Medulla oblongata (tissue), 1 donor: ENCODE data around the gene BDP1.
A peak's percentile ranks its signal among the peaks of the same experiment; 100 is the strongest.
"Not testable (repeated sequence)": the region's sequence is repeated elsewhere in the genome, so short reads cannot be mapped to it uniquely, and the experiment has no call there.

Source experiments
- DNase-seq: peaks from one replicate; pipeline ENCODE4 v3.0.0-alpha.2; 2015; ENCODE audit errors: extremely low spot score

BDP1 gene

GRCh38 chr5:71571811-71572210 lies 116.4 kb downstream of the BDP1 start:
- DNase-seq: not testable (repeated sequence)

- DNase-seq: no peak
Measured at GRCh38 chr5:71573591-71573990, 118.1 kb downstream of the BDP1 start.

- DNase-seq: not testable (repeated sequence)
Measured at GRCh38 chr5:71575588-71575987, 120.1 kb downstream of the BDP1 start.

GRCh38 chr5:71576241-71576640 lies 120.8 kb downstream of the BDP1 start:
- no peak for DNase-seq

GRCh38 chr5:71577839-71578238 lies 122.4 kb downstream of the BDP1 start:
- DNase-seq: not testable (repeated sequence)

- no peak for DNase-seq
Measured at GRCh38 chr5:71582945-71583584, 127.6 kb downstream of the BDP1 start.

- no peak for DNase-seq
Measured at GRCh38 chr5:71586052-71586940, 130.8 kb downstream of the BDP1 start.

- peak; percentile 96 for DNase-seq
Measured at GRCh38 chr5:71586941-71587765, 131.7 kb downstream of the BDP1 start, which contains the start of gene MCCC2. Gene MCCC2 (plus strand): TSS chr5:71587340. CDS start chr5:71587426, 86 bp downstream.

- no peak for DNase-seq
Measured at GRCh38 chr5:71587766-71588532, 132.5 kb downstream of the BDP1 start.

GRCh38 chr5:71588533-71588885 lies 133.1 kb downstream of the BDP1 start:
- DNase-seq: no peak

GRCh38 chr5:71589903-71590302 lies 134.5 kb downstream of the BDP1 start:
- DNase-seq: no peak

- no peak for DNase-seq
Measured at GRCh38 chr5:71591100-71591499, 135.6 kb downstream of the BDP1 start.

- no peak for DNase-seq
Measured at GRCh38 chr5:71596169-71596568, 140.7 kb downstream of the BDP1 start.

- no peak for DNase-seq
Measured at GRCh38 chr5:71597001-71597400, 141.6 kb downstream of the BDP1 start.

GRCh38 chr5:71600783-71601182 lies 145.3 kb downstream of the BDP1 start:
- no peak for DNase-seq

GRCh38 chr5:71601222-71602026 lies 146.0 kb downstream of the BDP1 start:
- peak; percentile 64 for DNase-seq

- DNase-seq: not testable (repeated sequence)
Measured at GRCh38 chr5:71609916-71610315, 154.5 kb downstream of the BDP1 start.

GRCh38 chr5:71615809-71616208 lies 160.4 kb downstream of the BDP1 start:
- no peak for DNase-seq
